Epithelial cell of esophagus (primary cell): ENCODE data around the gene CLSTN2.

Experiments
- DNase-seq: peaks from one replicate; pipeline ENCODE4 v3.0.0; 2010; ENCODE audit warnings: low read depth
- H3K4me3 ChIP-seq: 2 replicates; pipeline ENCODE4 v1.5.1; 2011; ENCODE audit warnings: mild to moderate bottlenecking, low read length, control low read depth
- TF ChIP-seq, protein P1 (sequence below): IDR thresholded peaks from 2 replicates; pipeline ENCODE4 v1.5.1; 2011; ENCODE audit warnings: low read depth, mild to moderate bottlenecking, low read length, control low read depth, inconsistent platforms; ENCODE audit not compliant: insufficient read depth; ENCODE audit errors: missing control alignments

CLSTN2 gene

DNA sequence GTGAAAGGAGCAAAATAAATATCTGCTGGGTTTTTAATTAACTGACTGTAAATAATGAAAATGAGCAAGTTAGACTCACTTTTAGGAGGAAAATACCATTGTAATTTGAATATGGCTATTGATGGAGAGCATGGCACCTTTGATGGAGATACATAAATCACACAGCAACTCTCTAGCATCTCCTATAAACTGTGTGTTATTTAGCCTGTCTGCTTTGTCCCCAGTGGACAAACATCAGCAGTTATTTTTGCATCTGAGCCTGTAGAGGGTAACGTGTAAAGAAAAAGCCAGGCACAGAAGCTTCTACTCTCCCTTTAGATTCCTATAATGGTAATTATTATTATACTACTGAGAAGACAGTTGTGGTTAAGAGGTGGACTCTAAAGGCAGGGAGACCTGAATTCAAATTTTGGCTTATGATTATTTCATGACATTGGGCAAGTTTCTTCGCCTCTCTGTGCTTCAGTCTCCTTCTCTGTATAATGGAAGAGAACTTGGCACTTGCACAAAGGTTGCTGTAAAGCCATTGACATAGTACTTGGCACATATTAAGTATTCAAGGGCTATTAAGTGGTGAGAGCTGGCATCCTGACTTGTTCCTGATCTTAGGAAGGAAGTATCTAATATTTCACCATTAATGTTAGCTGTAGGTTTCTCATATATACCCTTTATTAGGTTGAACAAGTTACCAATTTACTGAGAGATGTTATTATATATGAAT lies 453.4 kb downstream of the CLSTN2 start:
- H3K4me3 ChIP-seq = no peak overlapping the region
- DNase-seq = no peak
- TF ChIP-seq, protein P1, sequence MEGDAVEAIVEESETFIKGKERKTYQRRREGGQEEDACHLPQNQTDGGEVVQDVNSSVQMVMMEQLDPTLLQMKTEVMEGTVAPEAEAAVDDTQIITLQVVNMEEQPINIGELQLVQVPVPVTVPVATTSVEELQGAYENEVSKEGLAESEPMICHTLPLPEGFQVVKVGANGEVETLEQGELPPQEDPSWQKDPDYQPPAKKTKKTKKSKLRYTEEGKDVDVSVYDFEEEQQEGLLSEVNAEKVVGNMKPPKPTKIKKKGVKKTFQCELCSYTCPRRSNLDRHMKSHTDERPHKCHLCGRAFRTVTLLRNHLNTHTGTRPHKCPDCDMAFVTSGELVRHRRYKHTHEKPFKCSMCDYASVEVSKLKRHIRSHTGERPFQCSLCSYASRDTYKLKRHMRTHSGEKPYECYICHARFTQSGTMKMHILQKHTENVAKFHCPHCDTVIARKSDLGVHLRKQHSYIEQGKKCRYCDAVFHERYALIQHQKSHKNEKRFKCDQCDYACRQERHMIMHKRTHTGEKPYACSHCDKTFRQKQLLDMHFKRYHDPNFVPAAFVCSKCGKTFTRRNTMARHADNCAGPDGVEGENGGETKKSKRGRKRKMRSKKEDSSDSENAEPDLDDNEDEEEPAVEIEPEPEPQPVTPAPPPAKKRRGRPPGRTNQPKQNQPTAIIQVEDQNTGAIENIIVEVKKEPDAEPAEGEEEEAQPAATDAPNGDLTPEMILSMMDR = no peak

DNA sequence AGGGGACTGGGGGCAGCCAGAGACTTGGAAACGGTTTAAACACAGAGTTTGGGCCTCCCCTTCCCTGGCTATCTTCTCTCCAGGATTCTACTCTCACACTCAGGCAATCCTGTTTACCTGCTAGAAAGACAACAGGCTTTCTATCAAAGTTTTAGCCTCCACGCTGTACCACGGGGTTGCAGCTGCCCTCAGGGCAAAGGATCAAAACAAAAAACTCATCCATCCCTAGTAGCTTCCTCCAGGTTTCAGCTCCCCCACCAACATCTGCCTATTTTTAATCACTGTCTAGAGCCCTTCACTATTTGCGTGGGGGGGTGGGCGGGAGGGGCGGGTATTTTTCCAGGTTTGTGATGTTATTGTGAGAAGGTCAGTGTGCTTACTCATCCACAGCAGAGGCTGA lies 456.1 kb downstream of the CLSTN2 start:
- TF ChIP-seq, protein P1 = no peak
- DNase-seq = no peak
- no peak overlapping the region for H3K4me3 ChIP-seq

DNA sequence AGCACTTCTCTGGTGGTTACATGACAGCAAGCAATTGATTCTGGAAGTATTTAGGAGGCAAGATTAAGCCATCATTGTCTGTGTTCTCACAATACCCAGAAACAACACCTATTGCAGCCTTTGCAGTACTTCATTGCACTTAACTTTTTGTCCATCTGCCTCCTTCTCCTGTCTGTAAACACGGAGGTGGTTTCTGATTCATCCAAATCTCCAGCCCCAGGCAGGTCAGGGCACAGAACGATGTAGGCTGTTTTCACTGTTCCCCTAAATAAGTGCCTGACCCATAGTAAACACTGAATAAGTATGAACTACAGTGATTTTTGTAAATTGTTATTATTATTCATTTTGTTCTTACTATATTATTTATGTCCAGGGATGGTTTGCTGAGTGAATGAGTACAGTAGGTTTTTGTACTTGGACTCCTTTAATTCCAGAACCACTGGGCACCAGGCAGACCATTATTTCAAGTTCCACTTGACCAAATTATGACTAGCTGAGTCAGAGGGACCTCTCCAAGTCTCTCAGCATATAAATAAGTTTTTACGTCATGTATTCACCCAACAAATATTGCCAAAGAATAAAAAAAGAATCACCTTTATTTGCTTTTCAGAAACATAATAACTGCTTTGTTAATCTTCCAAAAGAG lies 459.6 kb downstream of the CLSTN2 start:
- TF ChIP-seq, protein P1 = no peak
- DNase-seq = peak; percentile 73
- H3K4me3 ChIP-seq = no peak overlapping the region

DNA sequence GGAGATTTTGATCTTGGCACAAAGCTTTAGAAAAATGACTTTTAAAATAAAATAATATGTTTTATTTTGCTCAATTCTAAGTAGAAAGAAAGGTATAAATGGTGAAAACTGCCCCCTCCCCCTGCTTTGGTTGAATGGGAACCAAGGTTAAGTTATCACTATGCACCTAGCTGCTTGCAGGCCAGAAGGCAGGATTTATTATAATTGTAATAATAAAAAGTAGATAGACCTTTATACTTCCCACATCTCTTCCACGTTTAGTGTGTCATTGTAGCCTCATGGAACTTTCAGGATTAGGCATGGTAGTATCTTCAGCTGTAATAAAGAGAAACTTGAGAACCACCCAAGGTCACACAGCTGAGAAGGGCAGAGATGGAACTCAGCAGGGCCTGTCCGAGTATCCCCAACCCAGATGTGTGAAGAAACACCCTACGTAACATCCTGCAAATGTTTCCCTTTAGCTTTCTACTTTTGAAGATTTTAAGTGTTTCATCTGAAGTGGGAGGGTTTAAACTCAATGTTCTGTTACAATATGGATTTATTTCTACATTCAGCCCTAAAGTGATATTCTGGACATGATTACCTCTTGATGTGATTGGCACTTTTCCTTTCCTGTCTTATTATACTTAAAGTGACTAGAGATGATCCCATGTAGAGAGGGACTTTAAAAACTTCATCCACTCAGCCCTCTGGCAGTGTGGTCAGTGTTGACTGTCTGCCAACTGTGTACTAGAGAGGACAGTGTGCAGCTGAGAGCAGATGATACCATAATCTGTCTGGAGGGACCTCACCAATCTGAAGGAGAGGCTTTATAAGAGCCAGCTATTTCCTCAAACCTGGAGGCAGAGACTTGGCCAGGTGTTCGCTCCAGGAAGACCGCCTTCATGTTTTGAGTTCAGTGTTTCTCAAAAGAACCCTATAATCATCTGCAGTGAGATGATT lies 460.4 kb downstream of the CLSTN2 start:
- TF ChIP-seq, protein P1 = no peak
- no peak overlapping the region for H3K4me3 ChIP-seq
- DNase-seq = no peak

DNA sequence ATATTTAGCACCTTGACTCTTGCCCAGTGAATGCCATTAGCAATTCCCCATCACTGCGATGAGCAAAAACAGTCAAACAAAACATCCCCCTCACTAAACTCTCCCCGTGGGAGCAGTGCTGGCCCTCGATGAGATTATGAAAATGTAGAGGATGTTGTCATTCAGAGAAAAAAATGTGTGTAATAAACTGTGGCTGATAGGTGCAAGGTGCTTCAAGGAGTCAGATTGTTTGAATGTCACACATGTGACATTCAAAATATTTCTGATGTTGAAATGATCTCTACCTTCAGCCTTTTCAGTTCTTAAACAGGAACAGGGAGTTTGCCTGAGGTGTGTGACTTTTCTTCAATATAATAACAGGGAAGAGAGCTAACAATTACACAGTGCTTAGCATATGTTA lies 461.1 kb downstream of the CLSTN2 start:
- no peak for DNase-seq
- no peak overlapping the region for H3K4me3 ChIP-seq
- TF ChIP-seq, protein P1 = no peak

DNA sequence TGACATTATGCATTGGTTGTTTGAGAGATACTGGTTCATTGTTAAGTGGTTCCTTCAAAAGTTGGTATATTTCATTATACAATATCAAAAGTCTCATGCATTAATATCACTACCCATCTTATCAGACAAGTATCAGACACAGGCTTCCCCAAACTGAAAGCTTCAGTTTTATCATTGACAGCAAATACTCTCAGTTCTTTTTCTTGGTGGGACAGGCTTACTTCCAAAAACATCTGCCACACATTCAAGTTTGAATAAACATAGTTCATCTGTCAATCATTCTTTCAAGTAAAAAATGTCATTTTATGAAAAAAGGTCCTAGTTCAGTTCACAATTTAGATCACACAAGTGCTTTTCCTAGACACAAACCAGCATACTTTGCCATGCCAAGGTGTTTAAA lies 462.9 kb downstream of the CLSTN2 start:
- no peak for DNase-seq
- TF ChIP-seq, protein P1 = no peak
- no peak overlapping the region for H3K4me3 ChIP-seq
